ENCODE results near the gene SEC14L5. TPM values are rescaled to one million over a fixed set of nuclear protein-coding genes. Genes with fewer than 3 reads are reported as not detected.

Gene SEC14L5
- total and polyA plus RNA-seq, 5 donors from 2014 or later = 1.5 TPM; not detected in 4

- no peak overlapping the region for H3K4me3 Mint-ChIP-seq
- H3K36me3 ChIP-seq (ENCODE audit: control insufficient read depth, insufficient read depth, low read length) = no peaks in the 10 kb centered on the region
Observed at GRCh38 chr16:4982056-4982867, 24.1 kb downstream of the SEC14L5 start.

DNA sequence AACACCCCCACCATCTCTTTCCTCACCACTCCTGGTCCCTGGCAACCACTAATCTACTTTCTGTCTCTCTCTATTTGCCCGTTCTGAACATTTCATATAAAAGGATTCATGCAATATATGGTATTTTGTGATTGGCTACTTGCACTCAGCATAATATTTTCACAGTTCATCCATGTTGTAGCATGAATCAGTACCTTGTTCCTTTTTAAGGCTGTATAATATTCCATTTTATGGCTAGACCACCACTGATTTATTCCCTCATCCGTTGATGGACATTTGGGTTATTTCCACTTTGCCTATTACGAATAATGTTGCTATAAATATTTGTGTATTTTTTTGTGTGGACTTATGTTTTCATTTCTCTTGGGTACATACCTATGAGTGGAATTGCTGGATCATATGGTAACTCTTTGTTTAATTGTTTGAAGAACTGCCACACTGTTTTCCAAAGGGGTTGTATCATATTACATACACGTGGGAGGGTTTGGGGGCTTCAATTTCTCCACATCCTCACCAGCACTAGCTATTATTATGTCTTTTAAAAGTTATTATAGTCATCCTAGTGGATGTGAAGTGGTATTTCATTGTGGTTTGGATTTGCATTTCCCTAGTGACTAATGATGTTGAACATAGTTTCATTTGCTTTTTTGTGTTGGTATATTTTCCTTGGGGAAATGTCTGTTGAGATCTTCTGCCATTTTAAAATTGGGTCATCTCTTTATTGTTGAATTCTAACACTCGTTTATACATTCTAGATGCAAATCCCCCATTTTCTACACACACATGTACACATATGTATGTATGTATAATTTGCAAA lies 26.3 kb downstream of the SEC14L5 start:
- H3K4me1 ChIP-seq (ENCODE audit: control insufficient read depth, insufficient read depth, low read length, poor library complexity, severe bottlenecking) = no peaks in the 10 kb centered on the region
- Mint-ChIP-seq H3K4me3 (no peak overlapping the region), H3K36me3 (no peaks in the 10 kb centered on the region), H3K27ac (no peak overlapping the region), H3K27me3 (peaks cover 29% of the 10 kb centered on the region), H3K9me3 (peaks cover 0 to 8% (median 2%) of the 10 kb centered on the region in 7 donors), H3K4me1 (peaks cover 0 to 2% (median 0%) of the 10 kb centered on the region in 4 donors)
- no peak overlapping the region for H3K27ac ChIP-seq (ENCODE audit: insufficient read depth, low read length, poor library complexity, severe bottlenecking)
- ATAC-seq (ENCODE audit: low read depth in 2 of 2) (no peak), DNase-seq (no peak)
- H3K9me3 ChIP-seq (ENCODE audit: control insufficient read depth in 2 of 2, low read length in 2 of 2) = peaks cover 0 to 5% of the 10 kb centered on the region in 2 experiments
- H3K4me3 ChIP-seq (ENCODE audit: low read depth, low read length) = no peak overlapping the region
- no peaks in the 10 kb centered on the region for H3K36me3 ChIP-seq (ENCODE audit: control insufficient read depth, insufficient read depth, low read length)
- peaks cover 11% of the 10 kb centered on the region for H3K27me3 ChIP-seq (ENCODE audit: control insufficient read depth, insufficient read depth, low read length)

More at GRCh38 chr16:4982056-4982867, 24.1 kb downstream of the SEC14L5 start:
- Mint-ChIP-seq H3K27me3 (peaks cover 23% of the 10 kb centered on the region), H3K9me3 (peaks cover 0 to 8% (median 2%) of the 10 kb centered on the region in 7 donors), H3K4me1 (no peaks in the 10 kb centered on the region), H3K36me3 (no peaks in the 10 kb centered on the region), H3K27ac (no peak overlapping the region)
- Histone ChIP-seq H3K4me1 (ENCODE audit: control insufficient read depth, insufficient read depth, low read length, poor library complexity, severe bottlenecking) (no peaks in the 10 kb centered on the region), H3K27me3 (ENCODE audit: control insufficient read depth, insufficient read depth, low read length) (peaks cover 3% of the 10 kb centered on the region), H3K27ac (ENCODE audit: insufficient read depth, low read length, poor library complexity, severe bottlenecking) (no peak overlapping the region), H3K9me3 (ENCODE audit: control insufficient read depth in 2 of 2, low read length in 2 of 2) (peaks cover 0 to 5% of the 10 kb centered on the region in 2 experiments), H3K4me3 (ENCODE audit: low read depth, low read length) (no peak overlapping the region)
- no peak for ATAC-seq (ENCODE audit: low read depth in 2 of 2)
- DNase-seq = no peak

GRCh38 chr16:4987250-4987579 lies 29.1 kb downstream of the SEC14L5 start:
- no peaks in the 10 kb centered on the region for H3K36me3 Mint-ChIP-seq

DNA sequence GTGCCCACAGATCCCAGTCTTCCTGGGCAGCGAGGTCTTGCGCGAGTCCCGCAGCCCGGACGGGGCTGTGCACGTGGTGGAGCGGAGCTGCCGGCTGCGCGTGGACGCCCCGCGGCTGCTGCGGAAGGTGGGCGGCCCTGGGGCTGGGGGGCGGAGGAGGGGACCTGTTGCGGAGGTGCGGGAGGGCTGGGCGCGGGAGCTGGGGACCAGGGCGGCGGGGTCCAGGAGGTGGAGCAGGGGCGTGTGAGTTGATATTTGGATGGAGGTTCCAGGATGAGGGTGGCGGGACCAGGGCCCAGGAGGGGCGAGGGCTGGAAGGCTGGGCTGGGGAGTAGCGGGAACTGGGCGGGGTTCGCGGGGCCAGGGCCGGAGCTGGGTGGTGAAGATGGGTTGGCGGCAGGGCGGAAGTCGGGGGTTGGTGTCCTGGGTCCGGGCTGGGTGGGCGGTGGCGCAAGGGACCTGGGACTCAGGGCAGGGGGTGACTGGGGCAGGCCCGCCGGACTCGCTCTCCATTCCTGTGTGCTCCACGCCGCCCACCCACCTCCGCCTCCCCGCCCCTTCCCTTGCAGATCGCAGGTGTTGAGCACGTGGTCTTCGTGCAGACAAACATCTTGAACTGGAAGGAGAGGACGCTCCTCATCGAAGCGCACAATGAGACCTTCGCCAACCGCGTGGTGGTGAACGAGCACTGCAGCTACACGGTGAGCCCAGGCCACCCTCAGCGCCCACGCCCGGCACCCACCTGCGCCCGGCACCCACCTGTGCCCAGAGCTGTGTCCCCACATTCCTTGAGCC lies 29.6 kb downstream of the SEC14L5 start:
- Mint-ChIP-seq H3K4me1 (peaks cover 0 to 2% (median 0%) of the 10 kb centered on the region in 4 donors), H3K27ac (no peak overlapping the region), H3K36me3 (no peaks in the 10 kb centered on the region), H3K4me3 (no peak overlapping the region), H3K9me3 (peaks cover 0 to 8% (median 2%) of the 10 kb centered on the region in 7 donors), H3K27me3 (peaks cover 37% of the 10 kb centered on the region)
- H3K9me3 ChIP-seq (ENCODE audit: control insufficient read depth in 2 of 2, low read length in 2 of 2) = peaks cover 0 to 5% of the 10 kb centered on the region in 2 experiments
- peaks cover 11% of the 10 kb centered on the region for H3K27me3 ChIP-seq (ENCODE audit: control insufficient read depth, insufficient read depth, low read length)
- ATAC-seq (ENCODE audit: low read depth in 2 of 2) (no peak), DNase-seq (no peak)
- H3K36me3 ChIP-seq (ENCODE audit: control insufficient read depth, insufficient read depth, low read length) = no peaks in the 10 kb centered on the region
- no peak overlapping the region for H3K4me3 ChIP-seq (ENCODE audit: low read depth, low read length)
- H3K4me1 ChIP-seq (ENCODE audit: control insufficient read depth, insufficient read depth, low read length, poor library complexity, severe bottlenecking) = no peaks in the 10 kb centered on the region
- H3K27ac ChIP-seq (ENCODE audit: insufficient read depth, low read length, poor library complexity, severe bottlenecking) = no peak overlapping the region

More at GRCh38 chr16:4987250-4987579, 29.1 kb downstream of the SEC14L5 start:
- H3K4me1 ChIP-seq (ENCODE audit: control insufficient read depth, insufficient read depth, low read length, poor library complexity, severe bottlenecking) = no peaks in the 10 kb centered on the region
- no peak overlapping the region for H3K27ac ChIP-seq (ENCODE audit: insufficient read depth, low read length, poor library complexity, severe bottlenecking)
- peaks cover 11% of the 10 kb centered on the region for H3K27me3 ChIP-seq (ENCODE audit: control insufficient read depth, insufficient read depth, low read length)
- no peak overlapping the region for H3K27ac Mint-ChIP-seq
- H3K9me3 Mint-ChIP-seq = peaks cover 0 to 8% (median 2%) of the 10 kb centered on the region in 7 donors
- H3K4me3 ChIP-seq (ENCODE audit: low read depth, low read length) = no peak overlapping the region
- DNase-seq (no peak), ATAC-seq (ENCODE audit: low read depth in 2 of 2) (no peak)
- H3K9me3 ChIP-seq (ENCODE audit: control insufficient read depth in 2 of 2, low read length in 2 of 2) = peaks cover 0 to 5% of the 10 kb centered on the region in 2 experiments
- no peaks in the 10 kb centered on the region for H3K36me3 ChIP-seq (ENCODE audit: control insufficient read depth, insufficient read depth, low read length)
- peaks cover 0 to 2% (median 0%) of the 10 kb centered on the region in 4 donors for H3K4me1 Mint-ChIP-seq
- peaks cover 34% of the 10 kb centered on the region for H3K27me3 Mint-ChIP-seq
- no peak overlapping the region for H3K4me3 Mint-ChIP-seq

- Mint-ChIP-seq H3K9me3 (peaks cover 0 to 8% (median 2%) of the 10 kb centered on the region in 7 donors), H3K27me3 (peaks cover 37% of the 10 kb centered on the region), H3K4me1 (peaks cover 0 to 2% (median 0%) of the 10 kb centered on the region in 4 donors), H3K36me3 (no peaks in the 10 kb centered on the region), H3K4me3 (no peak overlapping the region), H3K27ac (no peak overlapping the region)
- DNase-seq (no peak), ATAC-seq (ENCODE audit: low read depth in 2 of 2) (no peak)
- Histone ChIP-seq H3K36me3 (ENCODE audit: control insufficient read depth, insufficient read depth, low read length) (no peaks in the 10 kb centered on the region), H3K4me3 (ENCODE audit: low read depth, low read length) (no peak overlapping the region), H3K4me1 (ENCODE audit: control insufficient read depth, insufficient read depth, low read length, poor library complexity, severe bottlenecking) (no peaks in the 10 kb centered on the region), H3K9me3 (ENCODE audit: control insufficient read depth in 2 of 2, low read length in 2 of 2) (peaks cover 0 to 5% of the 10 kb centered on the region in 2 experiments), H3K27me3 (ENCODE audit: control insufficient read depth, insufficient read depth, low read length) (peaks cover 11% of the 10 kb centered on the region), H3K27ac (ENCODE audit: insufficient read depth, low read length, poor library complexity, severe bottlenecking) (no peak overlapping the region)
Observed at GRCh38 chr16:4988647-4989046, 30.5 kb downstream of the SEC14L5 start.

DNA sequence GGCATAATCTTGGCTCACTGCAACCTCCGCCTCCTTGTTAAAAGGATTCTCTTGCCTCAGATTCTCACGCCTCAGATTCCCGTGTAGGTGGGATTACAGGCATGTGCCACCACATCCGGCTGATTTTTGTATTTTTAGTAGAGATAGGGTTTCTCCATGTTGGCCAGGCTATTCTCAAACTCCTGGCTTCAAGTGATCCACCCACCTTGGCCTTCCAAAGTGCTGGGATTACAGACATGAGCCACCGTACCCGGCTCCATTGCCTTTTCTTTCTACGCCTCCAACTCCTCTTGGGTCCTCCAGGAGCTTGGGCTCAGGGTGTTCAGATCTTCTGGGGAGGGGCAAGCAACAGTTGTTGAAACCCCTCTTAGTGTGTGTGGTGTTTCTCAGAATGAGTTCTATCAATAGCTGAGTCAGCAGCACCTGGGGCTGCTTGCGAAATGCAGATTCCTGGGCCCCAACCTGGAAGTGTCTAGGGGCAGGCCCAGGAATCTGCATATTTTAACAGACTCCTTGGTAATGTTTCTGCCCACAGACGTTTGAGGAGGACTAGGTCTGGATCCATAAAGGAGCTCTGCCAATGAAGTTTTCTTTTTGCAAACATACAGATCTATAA lies 31.4 kb downstream of the SEC14L5 start:
- Histone ChIP-seq H3K27ac (ENCODE audit: insufficient read depth, low read length, poor library complexity, severe bottlenecking) (no peak overlapping the region), H3K4me1 (ENCODE audit: control insufficient read depth, insufficient read depth, low read length, poor library complexity, severe bottlenecking) (no peaks in the 10 kb centered on the region), H3K27me3 (ENCODE audit: control insufficient read depth, insufficient read depth, low read length) (peaks cover 11% of the 10 kb centered on the region), H3K4me3 (ENCODE audit: low read depth, low read length) (no peak overlapping the region), H3K36me3 (ENCODE audit: control insufficient read depth, insufficient read depth, low read length) (no peaks in the 10 kb centered on the region), H3K9me3 (ENCODE audit: control insufficient read depth in 2 of 2, low read length in 2 of 2) (peaks cover 0 to 1% of the 10 kb centered on the region in 2 experiments)
- Mint-ChIP-seq H3K4me1 (peaks cover 0 to 2% (median 0%) of the 10 kb centered on the region in 4 donors), H3K27ac (no peak overlapping the region), H3K9me3 (peaks cover 0 to 4% (median 0%) of the 10 kb centered on the region in 7 donors), H3K27me3 (peaks cover 30% of the 10 kb centered on the region), H3K36me3 (no peaks in the 10 kb centered on the region), H3K4me3 (no peak overlapping the region)
- ATAC-seq (ENCODE audit: low read depth in 2 of 2) (no peak), DNase-seq (no peak)

- Mint-ChIP-seq H3K27me3 (peaks cover 35% of the 10 kb centered on the region), H3K27ac (no peak overlapping the region), H3K9me3 (peaks cover 0 to 2% (median 0%) of the 10 kb centered on the region in 7 donors), H3K4me3 (no peak overlapping the region), H3K4me1 (peaks cover 0 to 2% (median 0%) of the 10 kb centered on the region in 4 donors), H3K36me3 (no peaks in the 10 kb centered on the region)
- ATAC-seq (ENCODE audit: low read depth in 2 of 2) (no peak), DNase-seq (no peak)
- no peak overlapping the region for H3K27ac ChIP-seq (ENCODE audit: insufficient read depth, low read length, poor library complexity, severe bottlenecking)
- H3K4me3 ChIP-seq (ENCODE audit: low read depth, low read length) = no peak overlapping the region
- no peaks in the 10 kb centered on the region for H3K36me3 ChIP-seq (ENCODE audit: control insufficient read depth, insufficient read depth, low read length)
- no peaks in the 10 kb centered on the region for H3K4me1 ChIP-seq (ENCODE audit: control insufficient read depth, insufficient read depth, low read length, poor library complexity, severe bottlenecking)
- H3K9me3 ChIP-seq (ENCODE audit: control insufficient read depth in 2 of 2, low read length in 2 of 2) = no peaks in the 10 kb centered on the region
- H3K27me3 ChIP-seq (ENCODE audit: control insufficient read depth, insufficient read depth, low read length) = peaks cover 11% of the 10 kb centered on the region
Observed at GRCh38 chr16:4990415-4990814, 32.3 kb downstream of the SEC14L5 start.
